Measurements from ENCODE around the gene WBP2NL.

The WBP2NL gene

DNA sequence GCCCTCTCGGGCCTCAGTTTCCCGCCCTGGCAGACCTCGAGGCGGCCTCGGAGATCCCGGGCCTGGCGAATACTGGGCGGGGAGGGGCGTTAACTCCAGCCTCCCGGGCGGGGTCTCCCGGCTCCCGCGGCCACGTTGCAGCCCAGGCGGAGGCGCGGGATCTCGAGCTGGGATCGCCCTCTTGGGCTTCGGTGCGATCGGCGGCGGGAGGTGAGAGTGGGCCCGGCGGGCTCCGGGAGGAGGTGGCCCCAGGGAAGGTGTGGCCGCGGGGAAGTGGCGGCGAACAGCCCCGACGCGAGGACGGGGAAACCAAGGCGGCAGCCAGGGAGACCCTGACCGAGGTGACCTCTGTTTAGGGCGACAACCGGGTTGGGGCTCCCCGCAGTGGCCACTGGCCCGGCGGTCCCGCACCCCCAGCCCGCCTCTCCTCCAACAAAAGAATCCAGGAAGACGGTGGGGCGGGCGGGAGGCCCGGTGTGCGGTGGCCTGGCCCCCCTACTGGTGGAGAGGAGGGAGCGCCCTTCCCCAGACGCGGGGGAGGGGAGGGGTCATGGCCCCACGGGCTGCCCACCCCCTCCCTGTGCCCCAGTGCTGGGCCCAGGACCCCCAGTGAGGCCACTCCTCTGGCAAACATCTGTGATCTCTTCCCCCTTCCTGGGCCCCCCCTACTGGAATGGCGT lies 75.7 kb downstream of the WBP2NL start, which contains the start of gene PHETA2:
PHETA2 (plus strand) TSS at position 117 of the 680 bp plus-strand sequence. CDS start 3,046 bp downstream, outside the sequence.
- DNase-seq = peak; percentile 63

DNA sequence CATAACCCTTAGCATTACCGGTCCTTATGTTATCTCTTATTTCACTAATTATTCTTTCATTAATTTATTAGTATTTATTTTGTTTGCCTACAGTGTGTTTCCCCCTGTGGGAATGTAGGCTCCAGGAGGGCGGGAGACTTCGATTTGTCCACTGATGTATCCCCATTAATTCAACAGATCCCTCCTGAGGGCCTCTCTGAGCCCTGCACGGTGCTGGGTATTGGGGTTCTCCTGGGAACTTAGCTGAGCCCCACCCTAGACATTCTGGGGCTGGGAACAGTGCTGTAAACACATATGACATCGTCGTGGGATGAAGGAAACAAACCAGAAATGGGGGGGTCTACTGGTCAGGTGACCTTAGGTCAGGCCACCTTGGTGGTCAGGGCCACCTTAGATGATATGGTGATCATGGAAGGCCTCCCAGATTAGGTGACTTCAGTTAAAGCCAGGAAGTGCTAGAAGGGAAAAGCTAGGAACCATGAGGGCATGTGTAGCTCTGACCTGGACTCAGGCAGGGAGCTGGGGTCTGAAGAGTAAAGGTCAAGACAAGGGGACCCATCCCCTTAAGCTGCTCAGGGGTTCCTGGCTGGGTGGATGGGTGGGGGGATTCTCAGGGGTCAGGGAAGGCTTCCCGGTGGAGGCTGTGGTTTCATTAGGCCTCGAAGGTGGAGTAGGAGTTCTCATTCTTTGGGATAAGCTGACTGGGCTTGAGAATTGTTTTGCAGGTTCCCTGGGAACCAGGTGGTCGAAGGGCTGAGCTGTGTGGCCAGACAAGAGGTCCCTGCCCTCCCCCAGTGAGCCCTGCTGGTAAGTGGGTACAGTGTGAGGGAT lies 76.5 kb downstream of the WBP2NL start:
- DNase-seq = no peak

- no peak for DNase-seq
These were observed 78.3 kb downstream of the WBP2NL start for GRCh38 chr22:42076764-42077485.

DNA sequence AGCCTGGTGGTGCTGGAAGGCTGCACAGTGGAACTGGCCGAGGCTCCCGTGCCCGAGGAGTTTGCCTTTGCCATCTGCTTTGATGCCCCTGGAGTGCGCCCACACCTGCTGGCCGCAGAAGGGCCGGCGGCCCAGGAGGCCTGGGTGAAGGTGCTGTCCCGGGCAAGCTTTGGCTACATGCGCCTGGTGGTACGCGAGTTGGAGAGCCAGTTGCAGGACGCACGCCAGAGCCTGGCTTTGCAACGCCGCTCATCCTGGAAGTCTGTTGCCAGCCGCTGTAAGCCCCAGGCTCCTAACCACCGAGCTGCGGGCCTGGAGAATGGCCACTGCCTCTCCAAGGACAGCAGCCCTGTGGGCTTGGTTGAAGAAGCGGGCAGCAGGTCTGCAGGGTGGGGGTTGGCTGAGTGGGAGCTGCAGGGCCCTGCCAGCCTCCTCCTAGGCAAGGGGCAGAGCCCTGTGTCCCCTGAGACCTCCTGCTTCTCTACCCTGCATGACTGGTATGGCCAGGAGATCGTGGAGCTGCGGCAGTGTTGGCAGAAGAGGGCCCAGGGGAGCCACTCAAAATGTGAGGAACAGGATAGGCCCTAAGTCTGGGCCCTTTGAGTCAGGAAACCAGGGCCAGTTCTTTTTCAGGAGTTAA lies 79.0 kb downstream of the WBP2NL start:
- no peak for DNase-seq
